Body of pancreas (tissue), 4 donors: ENCODE measurements around the gene PINLYP. TPM values are rescaled to one million over a fixed set of nuclear protein-coding genes. Genes with fewer than 3 reads are reported as not detected.

Experiments used
- ATAC-seq: fragments of 150-250 bp; one replicate; pipeline ENCODE4 v1.9.1; 2016
- DNase-seq, 4 donors: peaks; one replicate each; pipeline ENCODE4 v3.0.0-alpha.2; 2019
- H3K27ac ChIP-seq, 4 donors: fragments of 200-600 bp; sonication (generic); 1 replicate in 3 of 4; 2 replicates in 1 of 4; pipeline versions ENCODE4 v1.5.1 to v1.6.1; 2016 to 2019; ENCODE audit warnings: mild to moderate bottlenecking in 1 of 4, mixed read lengths in 1 of 4, moderate library complexity in 1 of 4
- H3K27me3 ChIP-seq, 2 donors: fragments of 200-600 bp; sonication (generic); one replicate each; pipeline ENCODE4 v1.6.0; 2016; ENCODE audit warnings: mild to moderate bottlenecking in 1 of 2
- H3K36me3 ChIP-seq, 2 donors: fragments of 200-600 bp; sonication (generic); replicated peaks in 1 of 2; 2 replicates each; pipeline ENCODE4 v1.5.1; 2016; ENCODE audit warnings: low read depth in 2 of 2; ENCODE audit not compliant: insufficient read depth in 1 of 2
- H3K4me1 ChIP-seq: fragments of 200-600 bp; sonication (generic); one replicate; pipeline ENCODE4 v1.6.0; 2016
- H3K4me3 ChIP-seq, 2 donors: fragments of 200-600 bp; sonication (generic); 1 replicate in 1 of 2; 2 replicates in 1 of 2; pipeline ENCODE4 v1.5.1; 2016 to 2019
- H3K9me3 ChIP-seq, 3 donors: fragments of 200-600 bp; sonication (generic); 1 replicate in 2 of 3; 2 replicates in 1 of 3; pipeline ENCODE4 v1.5.1; 2016
- CTCF ChIP-seq, 7 experiments: fragments of 450-650 bp in 4 of 7; fragments of 200-600 bp in 3 of 7; sonication (generic) in 3 of 7; IDR thresholded peaks; one replicate each; pipeline ENCODE4 v1.5.1; 2016 to 2019; ENCODE audit warnings: antibody characterized with exemption in 7 of 7
- POLR2A ChIP-seq, 3 donors: fragments of 450-650 bp; IDR thresholded peaks; one replicate each; pipeline ENCODE4 v1.6.1; 2016; ENCODE audit warnings: antibody characterized with exemption in 3 of 3, mild to moderate bottlenecking in 2 of 3
- WGBS, 2 donors: methylation state at CpG; one replicate each; pipeline ENCODE4 v1.1.5; 2017; 5-methylcytosine and 5-hydroxymethylcytosine counted together
- intact Hi-C: fragments of 100-400 bp; cut with DNase I; formaldehyde crosslinking; loops from one replicate; pipeline ENCODE4 v1.15.1; 2023
- total RNA-seq, 2 donors: library from RNA; depleted of rRNA; stranded (reverse); fragments of >200 nt; gene quantifications; one replicate each; pipeline ENCODE4 v1.1.0, GENCODE V29; 2016

PINLYP gene
- total RNA-seq, 2 donors from 2014 or later = 4.6 TPM; not detected in 1

GRCh38 chr19:43569657-43570056 is 5.9 kb upstream of the PINLYP start:
- WGBS, 2 donors = 52 to 70% methylated on average over 5 of the region's 5 CpGs
- ATAC-seq (no peak), DNase-seq (no peak)
- no peaks in the 10 kb centered on the region for H3K36me3 ChIP-seq
- no peak for TF ChIP-seq CTCF (IDR thresholded peaks at IDR 0.05)
- TF ChIP-seq POLR2A (IDR thresholded peaks at IDR 0.05) = no peak
- no peak overlapping the region for H3K27ac ChIP-seq
- no peaks in the 10 kb centered on the region for H3K9me3 ChIP-seq
- no peaks in the 10 kb centered on the region for H3K27me3 ChIP-seq
- intact Hi-C loops = loop anchor here (5.0 kb wide), 1 partner anchor 33 kb away; no protein-coding TSS in a partner anchor
- no peak overlapping the region for H3K4me3 ChIP-seq
- peaks cover 4% of the 10 kb centered on the region for H3K4me1 ChIP-seq

- intact Hi-C loops = no loop called here
- no peaks in the 10 kb centered on the region for H3K36me3 ChIP-seq
- 76 to 77% methylated on average over 3 to 5 of the region's 5 CpGs for WGBS, 2 donors
- ATAC-seq (no peak), DNase-seq (peak in 1 of 4 donors; percentile 26)
- no peak overlapping the region for H3K27ac ChIP-seq
- H3K27me3 ChIP-seq = no peaks in the 10 kb centered on the region
- H3K4me1 ChIP-seq = peaks cover 7% of the 10 kb centered on the region
- no peaks in the 10 kb centered on the region for H3K9me3 ChIP-seq
- TF ChIP-seq POLR2A (IDR thresholded peaks at IDR 0.05) (no peak), CTCF (IDR thresholded peaks at IDR 0.05) (no peak)
- H3K4me3 ChIP-seq = no peak overlapping the region
Measured at GRCh38 chr19:43570174-43570791, 5.3 kb upstream of the PINLYP start.

DNA sequence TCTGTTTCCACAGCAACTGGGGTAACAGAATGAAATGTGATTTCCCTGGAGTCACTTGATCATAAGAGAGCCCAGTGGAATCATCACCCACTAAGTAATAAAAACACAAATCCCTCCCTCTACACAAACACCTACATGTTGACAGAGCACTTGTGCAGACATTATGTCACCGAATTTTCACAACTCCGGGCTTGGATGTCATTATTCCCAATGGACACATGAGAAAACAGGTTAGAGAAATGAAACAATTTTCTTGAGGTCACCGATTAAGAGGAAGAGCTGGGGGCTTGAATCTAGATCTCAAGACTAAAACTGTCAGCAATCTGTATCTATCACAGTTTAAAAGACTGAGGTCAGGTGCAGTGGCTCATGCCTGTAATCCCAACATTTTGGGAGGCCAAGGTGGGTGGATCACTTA is 3.4 kb upstream of the PINLYP start:
- DNase-seq (no peak), ATAC-seq (no peak)
- no peak overlapping the region for H3K4me3 ChIP-seq
- intact Hi-C loops = no loop called here
- peaks cover 12% of the 10 kb centered on the region for H3K4me1 ChIP-seq
- TF ChIP-seq CTCF (IDR thresholded peaks at IDR 0.05) (no peak), POLR2A (IDR thresholded peaks at IDR 0.05) (no peak)
- H3K36me3 ChIP-seq = no peaks in the 10 kb centered on the region
- no peaks in the 10 kb centered on the region for H3K9me3 ChIP-seq
- 67 to 74% methylated on average over 3 of the region's 3 CpGs for WGBS, 2 donors
- no peak overlapping the region for H3K27ac ChIP-seq
- no peaks in the 10 kb centered on the region for H3K27me3 ChIP-seq

- Histone ChIP-seq H3K4me3 (peak overlapping the region; percentile 30 to 66), H3K36me3 (no peaks in the 10 kb centered on the region), H3K27me3 (no peaks in the 10 kb centered on the region), H3K4me1 (peaks cover 12% of the 10 kb centered on the region), H3K9me3 (no peaks in the 10 kb centered on the region), H3K27ac (peak overlapping the region in 3 of 4 donors; percentile 66 to 91 (median 84))
- TF ChIP-seq CTCF (IDR thresholded peaks at IDR 0.05) (no peak), POLR2A (IDR thresholded peaks at IDR 0.05) (no peak)
- whole genome bisulfite sequencing, 2 donors = 28 to 32% methylated on average over 12 of the region's 12 CpGs
- intact Hi-C loops = no loop called here
- ATAC-seq = no peak
- DNase-seq = no peak
Measured at GRCh38 chr19:43574424-43575155, 1.0 kb upstream of the PINLYP start.
